Right atrium auricular region (tissue), 2 donors: ENCODE measurements around the gene RPL29. TPM values are rescaled to one million over a fixed set of nuclear protein-coding genes. Genes with fewer than 3 reads are reported as not detected.

Source experiments
- DNase-seq: peaks from one replicate; pipeline ENCODE4 v3.0.0-alpha.2; 2019; ENCODE audit warnings: low spot score
- H3K27ac ChIP-seq, 2 donors: fragments of 200-600 bp; sonication (generic); 1 replicate in 1 of 2; 2 replicates in 1 of 2; pipeline ENCODE4 v1.5.1; 2016 to 2019
- H3K27me3 ChIP-seq, 2 donors: fragments of 200-600 bp; sonication (generic); one replicate each; pipeline versions ENCODE4 v1.5.1 to v1.6.0; 2017 to 2019
- H3K36me3 ChIP-seq: fragments of 200-600 bp; sonication (generic); one replicate; pipeline ENCODE4 v1.5.1; 2016
- H3K4me1 ChIP-seq, 2 donors: fragments of 200-600 bp; sonication (generic); one replicate each; pipeline versions ENCODE4 v1.5.1 to v1.6.0; 2017 to 2019
- H3K4me3 ChIP-seq, 2 donors: fragments of 200-600 bp; sonication (generic); 1 replicate in 1 of 2; 2 replicates in 1 of 2; pipeline ENCODE4 v1.5.1; 2017 to 2019; ENCODE audit warnings: mild to moderate bottlenecking in 1 of 2, moderate library complexity in 1 of 2
- H3K9me3 ChIP-seq, 2 donors: fragments of 200-600 bp; sonication (generic); one replicate each; pipeline ENCODE4 v1.5.1; 2019
- CTCF ChIP-seq, 2 donors: fragments of 200-600 bp; sonication (generic); IDR thresholded peaks; one replicate each; pipeline ENCODE4 v1.5.1; 2019; ENCODE audit warnings: antibody characterized with exemption in 2 of 2
- total RNA-seq, 2 donors: library from RNA; depleted of rRNA; stranded (reverse); fragments of >200 nt; gene quantifications; one replicate each; pipeline ENCODE4 v1.1.0, GENCODE V29; 2016

The RPL29 gene
- total RNA-seq, 2 donors from 2014 or later: 658 to 1,017 TPM

DNA sequence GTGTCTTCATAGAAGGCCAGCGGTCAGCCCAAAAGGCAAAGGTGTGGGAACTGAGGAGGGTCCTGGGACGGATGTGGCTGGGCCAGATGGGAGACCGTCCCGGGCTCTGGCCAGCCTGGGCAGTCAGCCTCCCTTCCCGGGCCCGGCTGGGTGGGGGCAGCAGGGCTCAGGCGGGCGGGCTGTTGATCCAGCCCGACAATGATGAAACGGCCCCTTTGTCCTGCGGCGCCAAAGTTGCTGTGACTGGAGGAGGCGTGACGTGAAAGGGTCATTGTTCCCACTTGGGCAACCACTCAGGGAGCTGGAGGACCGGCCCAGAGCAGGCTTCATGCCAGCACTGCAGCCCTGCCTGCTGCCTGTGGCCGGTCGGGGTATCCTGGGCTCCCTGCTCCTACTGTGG, 44.2 kb upstream of the RPL29 start:
- peaks cover 0 to 42% of the 10 kb centered on the region in 2 donors for H3K4me1 ChIP-seq
- DNase-seq: peak; percentile 93
- no peak for TF ChIP-seq CTCF (IDR thresholded peaks at IDR 0.05)
- no peak overlapping the region for H3K4me3 ChIP-seq
- H3K27me3 ChIP-seq: no peaks in the 10 kb centered on the region
- no peaks in the 10 kb centered on the region for H3K36me3 ChIP-seq
- peak overlapping the region; percentile 68 to 82 for H3K27ac ChIP-seq
- no peaks in the 10 kb centered on the region for H3K9me3 ChIP-seq

GRCh38 chr3:52039426-52039825, 43.7 kb upstream of the RPL29 start:
- Histone ChIP-seq H3K36me3 (no peaks in the 10 kb centered on the region), H3K9me3 (no peaks in the 10 kb centered on the region), H3K4me1 (peaks cover 0 to 39% of the 10 kb centered on the region in 2 donors), H3K27me3 (no peaks in the 10 kb centered on the region), H3K27ac (peak overlapping the region; percentile 68 to 82), H3K4me3 (no peak overlapping the region)
- no peak for DNase-seq
- TF ChIP-seq CTCF (IDR thresholded peaks at IDR 0.05): no peak

DNA sequence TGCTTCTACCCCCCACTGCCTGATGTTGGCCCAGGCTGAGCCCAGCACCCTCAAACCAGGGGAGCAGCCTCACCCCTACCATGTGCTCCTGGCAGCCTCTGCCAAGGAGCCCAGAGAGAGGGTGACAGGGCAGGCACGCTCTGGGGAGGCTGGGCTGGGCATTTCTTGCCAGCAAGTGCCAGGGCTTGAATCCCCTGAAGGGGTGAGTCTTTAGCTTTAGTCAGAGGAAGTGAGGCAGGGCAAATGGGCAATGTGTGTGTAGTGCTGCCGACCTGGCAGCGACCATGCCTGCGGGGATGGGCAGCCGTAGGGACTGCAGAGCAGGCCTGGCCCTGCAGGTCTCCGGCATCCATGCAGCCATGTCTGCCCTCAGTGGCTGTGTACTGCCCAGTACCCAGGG, 42.5 kb upstream of the RPL29 start:
- H3K27ac ChIP-seq: no peak overlapping the region
- DNase-seq: no peak

GRCh38 chr3:52037291-52037690, 41.6 kb upstream of the RPL29 start:
- Histone ChIP-seq H3K9me3 (no peaks in the 10 kb centered on the region), H3K27ac (no peak overlapping the region), H3K36me3 (no peaks in the 10 kb centered on the region), H3K4me3 (no peak overlapping the region), H3K27me3 (no peaks in the 10 kb centered on the region), H3K4me1 (peaks cover 0 to 38% of the 10 kb centered on the region in 2 donors)
- TF ChIP-seq CTCF (IDR thresholded peaks at IDR 0.05): no peak
- DNase-seq: no peak

More for the DNA sequence above, 42.5 kb upstream of the RPL29 start:
- H3K4me1 ChIP-seq: peaks cover 0 to 32% of the 10 kb centered on the region in 2 donors
- no peaks in the 10 kb centered on the region for H3K9me3 ChIP-seq
- no peak overlapping the region for H3K4me3 ChIP-seq
- TF ChIP-seq CTCF (IDR thresholded peaks at IDR 0.05): no peak
- H3K36me3 ChIP-seq: no peaks in the 10 kb centered on the region
- no peaks in the 10 kb centered on the region for H3K27me3 ChIP-seq

DNA sequence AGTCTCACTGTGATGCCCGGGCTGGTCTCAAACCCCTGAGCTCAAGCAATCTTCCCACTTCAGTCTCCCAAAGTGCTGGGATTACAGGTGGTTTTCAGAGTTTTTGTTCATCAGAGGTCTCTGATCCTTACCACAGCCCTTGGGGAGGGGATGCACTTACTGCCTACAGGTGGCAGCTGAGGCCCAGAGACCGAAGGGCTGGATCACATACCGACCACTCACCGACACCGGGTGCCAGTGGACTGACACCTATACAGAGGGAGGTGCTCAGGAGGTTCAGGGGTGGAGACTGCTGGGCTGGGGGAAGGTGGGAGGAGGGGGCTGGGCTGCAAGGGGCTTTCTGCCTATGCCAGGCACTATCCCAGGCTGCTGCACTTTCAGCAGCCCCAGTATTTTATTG, 41.1 kb upstream of the RPL29 start:
- H3K27ac ChIP-seq: no peak overlapping the region
- no peaks in the 10 kb centered on the region for H3K27me3 ChIP-seq
- H3K36me3 ChIP-seq: no peaks in the 10 kb centered on the region
- peaks cover 0 to 37% of the 10 kb centered on the region in 2 donors for H3K4me1 ChIP-seq
- no peaks in the 10 kb centered on the region for H3K9me3 ChIP-seq
- no peak for TF ChIP-seq CTCF (IDR thresholded peaks at IDR 0.05)
- no peak for DNase-seq
- H3K4me3 ChIP-seq: no peak overlapping the region

GRCh38 chr3:52036222-52036694, 40.6 kb upstream of the RPL29 start:
- H3K27me3 ChIP-seq: no peaks in the 10 kb centered on the region
- no peak for TF ChIP-seq CTCF (IDR thresholded peaks at IDR 0.05)
- DNase-seq: no peak
- H3K36me3 ChIP-seq: no peaks in the 10 kb centered on the region
- H3K4me1 ChIP-seq: peaks cover 0 to 32% of the 10 kb centered on the region in 2 donors
- H3K4me3 ChIP-seq: no peak overlapping the region
- no peaks in the 10 kb centered on the region for H3K9me3 ChIP-seq
- no peak overlapping the region for H3K27ac ChIP-seq
